GM19193 (cell line): Measurements from ENCODE around the gene L3HYPDH.

Source experiments
- POLR2A ChIP-seq: IDR thresholded peaks from 4 replicates; pipeline ENCODE4 v1.6.1; 2011; ENCODE audit not compliant: insufficient read depth, insufficient read length; ENCODE audit errors: extremely low read depth

Gene L3HYPDH

GRCh38 chr14:59483819-59484638 is at the start of gene L3HYPDH, which contains the start of gene JKAMP:
Gene L3HYPDH, minus strand, starts transcription at chr14:59484408. Its CDS starts 92 bp downstream, at chr14:59484316.
Gene JKAMP, plus strand, starts transcription at chr14:59484517. Its CDS starts 73 bp downstream, at chr14:59484590.
- peak; percentile 90 for TF ChIP-seq POLR2A

- TF ChIP-seq POLR2A: no peak
Measured at GRCh38 chr14:59532419-59532818, 48.2 kb upstream of the L3HYPDH start.

- TF ChIP-seq POLR2A: no peak
Measured at GRCh38 chr14:59530349-59530748, 46.1 kb upstream of the L3HYPDH start.

DNA sequence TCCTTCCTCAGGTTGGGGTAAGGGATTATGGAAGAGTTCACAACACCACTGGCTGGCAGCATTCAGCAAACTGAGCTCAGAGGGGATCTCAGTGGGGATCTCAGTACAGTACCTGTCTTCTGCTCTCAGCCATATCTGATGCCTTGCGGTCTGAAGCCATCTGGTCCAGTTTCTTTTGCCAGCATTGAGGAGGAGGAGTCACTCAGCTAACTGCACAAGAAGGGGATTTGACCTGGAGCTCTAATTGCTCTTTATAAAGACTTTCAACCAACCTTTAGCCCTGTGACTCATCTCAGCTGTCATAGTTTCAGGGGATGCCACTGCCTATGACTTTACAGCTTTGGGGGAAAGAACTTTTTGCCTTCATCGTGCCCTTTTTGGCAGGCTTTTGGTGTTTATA is 45.0 kb upstream of the L3HYPDH start:
- TF ChIP-seq POLR2A: no peak

DNA sequence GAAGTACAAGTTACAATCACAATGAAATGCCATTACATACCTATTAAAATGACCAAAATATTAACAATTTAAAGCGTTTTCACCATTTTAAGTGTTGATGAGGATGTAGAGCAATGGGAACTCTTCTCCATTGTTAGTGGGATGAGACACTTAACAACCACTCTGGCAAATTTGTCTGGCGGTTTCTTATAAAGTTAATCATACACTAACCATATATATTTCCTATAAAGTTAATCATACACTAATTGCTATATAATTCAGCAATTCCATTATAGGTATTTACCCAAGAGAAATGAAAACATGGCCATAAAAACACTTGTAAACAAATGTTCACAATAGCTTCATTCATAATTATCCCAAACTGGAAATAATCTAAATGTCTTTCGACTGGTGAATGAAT is 36.0 kb upstream of the L3HYPDH start:
- no peak for TF ChIP-seq POLR2A

DNA sequence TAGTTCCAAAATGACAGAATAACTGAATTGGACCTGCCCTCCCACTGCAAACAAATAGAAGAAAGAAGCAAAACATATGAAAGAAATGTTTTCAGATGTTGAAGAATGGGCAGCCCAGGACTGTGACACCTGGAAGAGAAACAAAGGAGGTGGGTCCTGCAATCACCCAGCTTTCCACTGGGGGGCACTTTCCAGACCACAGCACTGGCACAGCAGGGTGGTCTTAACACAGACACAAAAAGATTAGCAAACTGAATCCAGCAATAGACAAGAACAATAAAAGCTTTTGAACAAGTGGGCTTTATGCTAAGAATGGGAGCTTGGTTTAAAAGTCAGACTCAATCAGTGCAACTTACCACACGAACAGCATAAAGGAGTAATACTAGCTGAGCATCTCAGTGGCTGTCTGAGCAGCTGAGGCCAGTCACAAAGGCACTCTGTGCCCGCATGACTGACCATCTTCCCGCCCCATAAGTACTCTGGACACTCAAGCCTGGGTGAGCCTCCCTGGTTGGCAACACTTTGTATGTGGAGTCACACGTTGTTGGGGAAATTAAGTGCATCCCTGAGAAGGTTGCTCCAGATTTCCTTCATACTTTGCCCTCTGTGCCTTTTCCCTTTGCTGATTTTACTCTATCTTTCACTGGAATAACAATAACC is 27.8 kb upstream of the L3HYPDH start:
- no peak for TF ChIP-seq POLR2A

DNA sequence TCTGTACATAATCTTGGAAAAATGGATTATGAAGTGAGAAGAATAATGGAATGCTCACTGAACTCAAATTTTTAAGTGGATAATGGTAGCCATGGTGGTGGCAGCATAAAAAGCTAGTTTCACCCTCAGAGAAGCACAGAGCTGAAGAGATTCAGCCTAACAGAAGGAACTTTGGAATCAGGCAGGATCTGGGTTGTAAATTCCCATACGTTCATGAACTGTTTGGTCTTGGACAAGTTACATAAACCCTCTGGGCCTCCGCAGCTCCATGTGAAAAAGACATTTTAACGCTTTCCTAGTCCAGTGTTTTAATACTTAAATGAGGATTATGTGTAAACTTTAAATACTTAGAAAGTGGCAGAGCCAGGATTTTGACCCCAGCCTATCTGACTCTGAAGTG is 26.8 kb upstream of the L3HYPDH start:
- TF ChIP-seq POLR2A: no peak

DNA sequence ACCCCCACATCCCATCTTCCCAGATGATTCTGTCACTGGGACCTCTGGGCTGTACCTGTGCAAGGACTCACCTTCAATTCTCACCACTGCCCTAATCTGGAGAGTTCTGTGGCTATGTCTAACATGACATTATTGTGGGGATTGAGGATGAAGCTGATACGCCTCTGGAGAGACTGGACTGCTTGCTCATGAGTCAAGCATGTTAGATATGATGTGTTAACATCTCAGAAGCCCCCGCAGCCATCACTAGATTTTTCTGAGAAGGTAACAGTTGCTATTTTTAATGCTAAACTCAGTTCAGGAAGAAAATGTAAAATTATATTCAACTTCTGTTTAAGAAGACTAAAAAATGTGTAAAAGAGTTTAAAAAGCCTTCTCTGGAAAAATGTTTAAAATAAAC is 25.8 kb upstream of the L3HYPDH start:
- TF ChIP-seq POLR2A: no peak

- no peak for TF ChIP-seq POLR2A
Measured at GRCh38 chr14:59509101-59509500, 24.9 kb upstream of the L3HYPDH start.

- TF ChIP-seq POLR2A: no peak
Measured at GRCh38 chr14:59507752-59508103, 23.5 kb upstream of the L3HYPDH start.

- no peak for TF ChIP-seq POLR2A
Measured at GRCh38 chr14:59507063-59507751, 23.0 kb upstream of the L3HYPDH start.

GRCh38 chr14:59503256-59503655 is 19.0 kb upstream of the L3HYPDH start:
- TF ChIP-seq POLR2A: no peak

DNA sequence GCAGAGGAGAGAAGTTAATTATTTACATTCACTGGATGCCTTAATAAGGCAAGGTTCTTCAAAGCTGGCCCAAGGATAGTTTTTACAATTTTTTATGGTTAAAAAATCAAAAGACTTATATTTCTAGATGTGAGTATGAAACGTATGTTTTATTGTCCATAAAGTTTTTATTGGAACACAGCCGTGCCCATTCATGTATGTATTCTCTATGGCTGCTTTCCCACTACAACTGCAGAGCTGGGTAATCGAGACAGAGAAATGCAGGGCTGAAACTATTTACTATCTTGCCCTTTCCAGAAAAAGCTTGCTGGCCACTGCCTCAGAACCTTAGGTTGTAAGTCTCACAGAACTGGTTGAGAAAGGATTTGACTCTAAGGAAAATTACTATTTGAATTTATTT is 16.5 kb upstream of the L3HYPDH start:
- TF ChIP-seq POLR2A: no peak

- no peak for TF ChIP-seq POLR2A
Measured at GRCh38 chr14:59492384-59492783, 8.2 kb upstream of the L3HYPDH start.

- no peak for TF ChIP-seq POLR2A
Measured at GRCh38 chr14:59490756-59491155, 6.5 kb upstream of the L3HYPDH start.
